HFF-Myc (cell line): ENCODE data around the gene CELF2.

Source experiments
- DNase-seq: peaks from one replicate; pipeline ENCODE4 v3.0.0-alpha.2; 2011; ENCODE audit warnings: low read depth; ENCODE audit errors: extremely low read depth
- H3K4me3 ChIP-seq: replicated peaks from 2 replicates; pipeline ENCODE4 v1.5.1; 2011; ENCODE audit warnings: low read depth, mild to moderate bottlenecking, control low read depth, low read length
- TF ChIP-seq, protein P1 (sequence below): IDR thresholded peaks from 2 replicates; pipeline ENCODE4 v1.5.1; 2012; ENCODE audit warnings: mild to moderate bottlenecking, low read depth, low read length, control low read depth; ENCODE audit errors: missing control alignments

CELF2 gene

DNA sequence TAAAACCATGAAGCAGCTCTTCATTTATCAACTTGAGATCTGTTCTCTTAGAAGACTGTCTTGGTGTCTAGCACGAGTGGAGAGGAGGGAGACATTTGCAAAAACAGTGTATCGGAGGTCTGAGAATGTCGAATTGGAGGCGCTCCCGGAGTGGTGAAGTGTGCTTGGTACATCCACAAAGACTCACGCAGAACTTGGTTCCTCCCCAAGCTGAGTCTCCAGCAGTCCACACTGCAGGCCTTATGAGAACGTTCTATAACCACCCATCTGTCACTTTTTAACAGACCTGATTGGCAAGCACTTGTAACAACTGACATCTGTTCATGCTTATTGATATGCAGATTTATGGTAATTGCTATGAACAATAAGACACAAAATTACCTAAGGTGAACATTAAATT lies 261.6 kb downstream of the CELF2 start:
- TF ChIP-seq, protein P1, sequence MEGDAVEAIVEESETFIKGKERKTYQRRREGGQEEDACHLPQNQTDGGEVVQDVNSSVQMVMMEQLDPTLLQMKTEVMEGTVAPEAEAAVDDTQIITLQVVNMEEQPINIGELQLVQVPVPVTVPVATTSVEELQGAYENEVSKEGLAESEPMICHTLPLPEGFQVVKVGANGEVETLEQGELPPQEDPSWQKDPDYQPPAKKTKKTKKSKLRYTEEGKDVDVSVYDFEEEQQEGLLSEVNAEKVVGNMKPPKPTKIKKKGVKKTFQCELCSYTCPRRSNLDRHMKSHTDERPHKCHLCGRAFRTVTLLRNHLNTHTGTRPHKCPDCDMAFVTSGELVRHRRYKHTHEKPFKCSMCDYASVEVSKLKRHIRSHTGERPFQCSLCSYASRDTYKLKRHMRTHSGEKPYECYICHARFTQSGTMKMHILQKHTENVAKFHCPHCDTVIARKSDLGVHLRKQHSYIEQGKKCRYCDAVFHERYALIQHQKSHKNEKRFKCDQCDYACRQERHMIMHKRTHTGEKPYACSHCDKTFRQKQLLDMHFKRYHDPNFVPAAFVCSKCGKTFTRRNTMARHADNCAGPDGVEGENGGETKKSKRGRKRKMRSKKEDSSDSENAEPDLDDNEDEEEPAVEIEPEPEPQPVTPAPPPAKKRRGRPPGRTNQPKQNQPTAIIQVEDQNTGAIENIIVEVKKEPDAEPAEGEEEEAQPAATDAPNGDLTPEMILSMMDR = no peak
- DNase-seq = no peak
- H3K4me3 ChIP-seq = no peak overlapping the region

DNA sequence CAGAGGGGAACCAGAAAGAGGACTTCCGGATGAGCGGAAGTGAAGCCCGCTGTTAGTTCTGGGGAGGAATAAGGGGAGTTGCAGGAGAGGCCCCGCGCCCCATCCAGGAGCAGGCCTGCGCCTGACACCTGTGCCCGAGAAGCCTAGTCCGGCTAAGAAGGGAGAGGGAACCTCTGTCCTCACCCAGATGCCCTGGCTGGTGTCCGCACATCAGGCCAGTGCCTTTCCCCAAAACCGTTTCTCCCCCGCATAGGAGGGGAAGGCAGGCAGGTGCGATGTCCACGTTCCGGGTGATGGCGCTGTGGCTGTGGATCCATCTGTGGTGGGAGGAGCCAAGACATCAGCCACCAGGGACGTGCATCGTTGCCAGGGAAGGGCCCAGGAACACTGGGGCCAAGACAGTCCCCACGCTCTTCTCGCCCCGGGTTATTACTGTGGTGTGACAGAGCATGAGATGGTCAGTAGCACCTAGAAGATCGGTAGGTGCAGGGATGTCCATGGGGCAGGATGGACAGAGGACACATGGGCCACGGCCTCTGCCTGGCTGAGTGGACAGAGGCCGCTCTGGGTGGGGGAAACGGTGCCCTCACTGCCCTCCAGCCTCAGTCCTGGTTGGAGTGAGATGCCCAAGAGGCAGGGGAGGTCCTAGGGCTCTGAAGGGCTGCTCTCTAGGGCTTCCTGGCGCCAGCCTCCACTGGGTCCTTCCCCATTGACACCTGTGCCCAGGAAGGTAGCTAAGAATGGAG lies 262.7 kb downstream of the CELF2 start:
- no peak for DNase-seq
- TF ChIP-seq, protein P1 = no peak
- H3K4me3 ChIP-seq = no peak overlapping the region

- no peak for DNase-seq
- no peak overlapping the region for H3K4me3 ChIP-seq
- TF ChIP-seq, protein P1 = no peak
Measured at GRCh38 chr10:11282156-11282555, 264.5 kb downstream of the CELF2 start.

DNA sequence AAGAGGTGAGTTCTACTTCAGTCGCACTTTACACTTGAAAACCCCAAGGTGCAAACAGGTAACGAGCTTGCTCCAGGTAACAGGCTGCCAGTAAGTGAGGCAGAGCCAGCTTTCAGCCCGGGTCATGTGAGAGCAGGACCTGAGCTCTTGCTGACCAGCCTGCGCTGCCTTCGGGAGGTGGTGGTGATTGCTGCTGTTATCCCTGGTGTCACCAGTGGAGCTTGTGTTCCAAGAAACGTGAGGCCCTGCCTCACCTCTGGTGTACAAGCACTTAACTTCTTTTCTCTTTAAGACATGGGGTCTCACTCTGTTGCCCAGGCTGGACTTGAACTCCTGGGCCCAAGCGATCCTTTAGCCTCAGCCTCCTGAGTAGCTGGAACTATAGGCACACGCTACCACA lies 265.0 kb downstream of the CELF2 start:
- H3K4me3 ChIP-seq = no peak overlapping the region
- no peak for DNase-seq
- TF ChIP-seq, protein P1 = no peak

DNA sequence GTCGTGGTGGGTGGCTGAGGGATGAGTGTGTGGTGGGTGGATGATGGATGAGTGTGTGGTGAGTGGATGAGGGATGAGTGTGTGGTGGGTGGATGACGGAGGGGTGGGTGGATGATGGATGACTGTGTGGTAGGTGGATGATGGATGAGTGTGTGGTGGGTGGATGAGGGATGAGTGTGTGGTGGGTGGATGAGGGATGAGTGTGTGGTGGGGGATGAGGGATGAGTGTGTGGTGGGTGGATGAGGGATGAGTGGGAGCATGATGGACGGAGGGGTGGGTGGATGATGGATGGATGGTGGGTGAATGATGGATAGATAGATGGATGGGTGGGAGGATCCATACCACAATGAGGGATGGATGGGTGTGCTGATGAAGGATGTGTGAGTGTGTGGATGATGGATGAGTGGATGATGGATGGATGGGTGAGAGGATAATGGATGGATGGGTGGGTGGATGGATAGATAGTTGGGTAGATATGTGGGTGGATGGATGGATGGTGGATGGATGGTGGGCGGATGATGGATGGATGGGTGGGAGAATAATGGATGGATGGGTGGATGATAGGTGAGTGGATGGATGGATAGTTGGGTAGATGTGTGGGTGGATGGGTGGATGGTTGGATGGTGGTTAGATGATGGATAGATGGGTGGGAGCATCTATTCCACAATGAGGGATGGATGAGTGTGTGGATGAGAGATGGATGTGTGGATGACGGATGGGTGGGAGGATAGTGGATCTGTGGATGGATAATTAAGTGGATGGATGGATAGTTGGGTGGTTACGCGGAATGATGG lies 266.8 kb downstream of the CELF2 start:
- TF ChIP-seq, protein P1 = no peak
- no peak overlapping the region for H3K4me3 ChIP-seq
- no peak for DNase-seq

- TF ChIP-seq, protein P1 = peak; percentile 19
- no peak for DNase-seq
- no peak overlapping the region for H3K4me3 ChIP-seq
Measured at GRCh38 chr10:11285171-11285570, 267.5 kb downstream of the CELF2 start.
